Nephron progenitor cell (in vitro differentiated cells): ENCODE measurements around the gene AGBL4.

ENCODE experiments used
- DNase-seq: peaks from one replicate; pipeline ENCODE4 v3.0.0; 2021
- H3K27ac Mint-ChIP-seq: 2 replicates; pipeline ENCODE4 v1.8.0; 2021; ENCODE audit warnings: mild to moderate bottlenecking, moderate library complexity, mixed read lengths
- H3K27me3 Mint-ChIP-seq: 2 replicates; pipeline ENCODE4 v1.8.0; 2021; ENCODE audit warnings: mild to moderate bottlenecking, low read depth, mixed read lengths; ENCODE audit not compliant: poor library complexity
- H3K36me3 Mint-ChIP-seq: 2 replicates; pipeline ENCODE4 v1.8.0; 2021; ENCODE audit warnings: low read depth, mixed read lengths
- H3K4me1 Mint-ChIP-seq: 2 replicates; pipeline ENCODE4 v1.8.0; 2021; ENCODE audit warnings: mixed read lengths
- H3K4me3 Mint-ChIP-seq: 2 replicates; pipeline ENCODE4 v1.8.0; 2021; ENCODE audit warnings: mild to moderate bottlenecking, moderate library complexity, mixed read lengths
- H3K9me3 Mint-ChIP-seq: 2 replicates; pipeline ENCODE4 v1.8.0; 2021; ENCODE audit warnings: mild to moderate bottlenecking, moderate library complexity, mixed read lengths
- TF ChIP-seq, protein P1 (sequence below): fragments of 200-600 bp; sonication (generic); IDR thresholded peaks from 2 replicates; pipeline ENCODE4 v1.5.0; 2021; ENCODE audit warnings: antibody characterized with exemption

Gene AGBL4

GRCh38 chr1:49240709-49241221 lies 783.0 kb downstream of the AGBL4 start:
- DNase-seq = no peak
- Mint-ChIP-seq H3K4me3 (no peak overlapping the region), H3K36me3 (no peaks in the 10 kb centered on the region), H3K4me1 (no peaks in the 10 kb centered on the region), H3K9me3 (peaks cover 67% of the 10 kb centered on the region), H3K27ac (no peak overlapping the region), H3K27me3 (no peaks in the 10 kb centered on the region)
- TF ChIP-seq, protein P1, sequence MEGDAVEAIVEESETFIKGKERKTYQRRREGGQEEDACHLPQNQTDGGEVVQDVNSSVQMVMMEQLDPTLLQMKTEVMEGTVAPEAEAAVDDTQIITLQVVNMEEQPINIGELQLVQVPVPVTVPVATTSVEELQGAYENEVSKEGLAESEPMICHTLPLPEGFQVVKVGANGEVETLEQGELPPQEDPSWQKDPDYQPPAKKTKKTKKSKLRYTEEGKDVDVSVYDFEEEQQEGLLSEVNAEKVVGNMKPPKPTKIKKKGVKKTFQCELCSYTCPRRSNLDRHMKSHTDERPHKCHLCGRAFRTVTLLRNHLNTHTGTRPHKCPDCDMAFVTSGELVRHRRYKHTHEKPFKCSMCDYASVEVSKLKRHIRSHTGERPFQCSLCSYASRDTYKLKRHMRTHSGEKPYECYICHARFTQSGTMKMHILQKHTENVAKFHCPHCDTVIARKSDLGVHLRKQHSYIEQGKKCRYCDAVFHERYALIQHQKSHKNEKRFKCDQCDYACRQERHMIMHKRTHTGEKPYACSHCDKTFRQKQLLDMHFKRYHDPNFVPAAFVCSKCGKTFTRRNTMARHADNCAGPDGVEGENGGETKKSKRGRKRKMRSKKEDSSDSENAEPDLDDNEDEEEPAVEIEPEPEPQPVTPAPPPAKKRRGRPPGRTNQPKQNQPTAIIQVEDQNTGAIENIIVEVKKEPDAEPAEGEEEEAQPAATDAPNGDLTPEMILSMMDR = no peak

GRCh38 chr1:49234988-49235387 lies 788.8 kb downstream of the AGBL4 start:
- no peak for DNase-seq
- peaks cover 72% of the 10 kb centered on the region for H3K9me3 Mint-ChIP-seq
- TF ChIP-seq, protein P1 = no peak
- no peaks in the 10 kb centered on the region for H3K36me3 Mint-ChIP-seq
- no peak overlapping the region for H3K27ac Mint-ChIP-seq
- H3K4me3 Mint-ChIP-seq = no peak overlapping the region
- H3K27me3 Mint-ChIP-seq = no peaks in the 10 kb centered on the region
- no peaks in the 10 kb centered on the region for H3K4me1 Mint-ChIP-seq

DNA sequence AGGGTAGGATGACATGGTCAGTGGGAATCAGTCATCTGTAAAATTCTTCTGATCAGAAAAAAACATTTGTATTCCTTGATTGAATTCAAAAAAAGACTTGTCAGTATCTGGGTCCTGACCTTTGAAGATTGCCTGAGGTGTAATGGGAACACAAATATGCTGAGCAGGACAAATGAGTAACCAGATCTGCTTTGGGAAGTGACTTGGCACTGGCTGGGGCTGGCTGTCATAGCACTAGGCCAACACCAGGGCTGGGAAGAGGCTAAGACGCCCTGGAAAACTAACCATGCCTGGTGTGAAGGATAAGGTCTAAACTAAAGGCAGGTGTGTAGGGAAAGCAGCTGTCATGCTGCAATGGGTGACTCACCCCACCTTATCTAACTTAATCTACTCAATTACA lies 794.2 kb downstream of the AGBL4 start:
- H3K4me1 Mint-ChIP-seq = no peaks in the 10 kb centered on the region
- no peak overlapping the region for H3K27ac Mint-ChIP-seq

DNA sequence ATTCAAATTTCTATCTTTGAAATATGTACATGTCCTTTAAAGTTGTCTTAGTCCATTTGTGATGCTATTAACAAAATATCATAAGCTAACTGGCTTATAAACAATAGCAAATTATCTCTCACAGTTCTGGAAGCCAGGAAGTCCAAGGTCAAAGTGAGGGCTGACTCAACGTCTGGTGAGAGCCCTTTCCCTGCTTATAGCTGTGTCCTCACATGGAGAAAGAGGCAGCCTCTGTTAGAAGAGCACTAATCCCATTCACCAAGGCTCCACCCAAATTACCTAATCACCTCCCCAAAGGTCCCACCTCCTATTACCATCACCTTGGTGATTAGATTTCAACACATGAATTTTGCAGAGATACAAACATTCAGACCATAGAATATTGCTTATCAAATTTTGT lies 797.0 kb downstream of the AGBL4 start:
- DNase-seq = no peak

More for the DNA sequence above, 794.2 kb downstream of the AGBL4 start:
- DNase-seq = no peak
- TF ChIP-seq, protein P1 = no peak
- Mint-ChIP-seq H3K36me3 (no peaks in the 10 kb centered on the region), H3K27me3 (no peaks in the 10 kb centered on the region), H3K9me3 (peaks cover 45% of the 10 kb centered on the region), H3K4me3 (no peak overlapping the region)

DNA sequence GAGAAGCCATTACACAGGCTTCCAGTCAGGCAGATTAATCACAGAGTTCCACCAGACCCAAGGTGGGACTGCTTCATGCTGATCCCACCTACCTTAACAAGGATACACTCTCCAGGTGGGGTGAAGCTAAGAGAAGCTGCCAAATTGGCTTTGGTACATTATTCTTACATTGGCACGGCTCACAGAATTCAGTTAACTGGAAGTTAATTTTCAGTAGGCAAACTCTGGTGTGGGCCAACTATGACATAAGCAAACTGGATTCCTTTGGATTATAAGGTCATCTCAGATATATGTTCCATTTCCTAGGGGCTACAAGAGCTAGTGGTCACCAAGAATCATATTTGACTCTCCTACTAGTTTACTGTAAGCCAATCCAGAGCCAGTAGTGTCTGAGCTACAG lies 798.3 kb downstream of the AGBL4 start:
- Mint-ChIP-seq H3K36me3 (no peaks in the 10 kb centered on the region), H3K27ac (no peak overlapping the region), H3K4me3 (no peak overlapping the region), H3K27me3 (no peaks in the 10 kb centered on the region), H3K9me3 (peaks cover 41% of the 10 kb centered on the region), H3K4me1 (no peaks in the 10 kb centered on the region)
- TF ChIP-seq, protein P1 = no peak
- no peak for DNase-seq

More for the DNA sequence above, 797.0 kb downstream of the AGBL4 start:
- H3K9me3 Mint-ChIP-seq = peaks cover 48% of the 10 kb centered on the region
- no peaks in the 10 kb centered on the region for H3K27me3 Mint-ChIP-seq
- H3K36me3 Mint-ChIP-seq = no peaks in the 10 kb centered on the region
- no peak overlapping the region for H3K27ac Mint-ChIP-seq
- H3K4me1 Mint-ChIP-seq = no peaks in the 10 kb centered on the region
- H3K4me3 Mint-ChIP-seq = no peak overlapping the region
- TF ChIP-seq, protein P1 = no peak

DNA sequence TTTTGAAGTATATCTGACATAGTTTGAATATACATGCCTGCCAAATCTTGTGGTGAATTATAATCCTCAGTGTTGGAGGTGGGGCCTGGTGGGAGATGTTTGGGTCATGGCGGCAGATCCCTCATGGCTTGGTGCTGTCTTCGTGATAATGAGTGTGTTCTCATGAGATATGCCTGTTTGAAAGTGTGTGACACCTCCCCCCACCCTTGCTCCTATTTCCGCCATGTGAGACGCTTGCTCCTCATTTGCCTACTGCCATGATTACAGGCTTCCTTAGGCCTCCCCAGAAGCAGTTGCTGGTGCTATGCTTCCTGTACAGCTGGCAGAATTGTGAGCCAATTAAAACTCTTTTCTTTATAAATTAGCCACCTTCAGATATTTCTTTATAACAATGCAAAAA lies 810.5 kb downstream of the AGBL4 start:
- Mint-ChIP-seq H3K36me3 (no peaks in the 10 kb centered on the region), H3K27ac (no peak overlapping the region), H3K4me1 (no peaks in the 10 kb centered on the region), H3K27me3 (no peaks in the 10 kb centered on the region), H3K9me3 (peaks cover 71% of the 10 kb centered on the region), H3K4me3 (no peak overlapping the region)
- TF ChIP-seq, protein P1 = no peak
- no peak for DNase-seq
